HUES64 (cell line): ENCODE measurements around the gene TSPAN14.

Source experiments
- H3K27ac ChIP-seq: 2 replicates; pipeline ENCODE4 v1.7.0; 2013; ENCODE audit warnings: low read depth, low read length, inconsistent platforms
- H3K27me3 ChIP-seq: 2 replicates; pipeline ENCODE4 v1.6.1; 2013; ENCODE audit warnings: mild to moderate bottlenecking, low read length; ENCODE audit not compliant: insufficient read depth
- H3K36me3 ChIP-seq: 2 replicates; pipeline ENCODE4 v1.6.1; 2013; ENCODE audit warnings: mild to moderate bottlenecking, low read length; ENCODE audit not compliant: insufficient read depth
- H3K4me1 ChIP-seq: 2 replicates; pipeline ENCODE4 v1.6.1; 2013; ENCODE audit warnings: mild to moderate bottlenecking, low read length, moderate library complexity; ENCODE audit not compliant: insufficient read depth
- H3K4me3 ChIP-seq: 2 replicates; pipeline ENCODE4 v1.5.1; 2013; ENCODE audit warnings: mild to moderate bottlenecking, low read length, moderate library complexity
- H3K9ac ChIP-seq: 2 replicates; pipeline ENCODE4 v1.6.1; 2013; ENCODE audit warnings: mild to moderate bottlenecking, low read depth, low read length
- H3K9me3 ChIP-seq: 2 replicates; pipeline ENCODE4 v1.6.1; 2013; ENCODE audit warnings: low read depth, low read length; ENCODE audit not compliant: insufficient read depth
- WGBS: fragments of 150-250, 120-280 bp; methylation state at CpG from one replicate; pipeline ENCODE4 v1.1.7; 2013; ENCODE audit warnings: missing lambda C conversion rate; 5-methylcytosine and 5-hydroxymethylcytosine counted together

The TSPAN14 gene

DNA sequence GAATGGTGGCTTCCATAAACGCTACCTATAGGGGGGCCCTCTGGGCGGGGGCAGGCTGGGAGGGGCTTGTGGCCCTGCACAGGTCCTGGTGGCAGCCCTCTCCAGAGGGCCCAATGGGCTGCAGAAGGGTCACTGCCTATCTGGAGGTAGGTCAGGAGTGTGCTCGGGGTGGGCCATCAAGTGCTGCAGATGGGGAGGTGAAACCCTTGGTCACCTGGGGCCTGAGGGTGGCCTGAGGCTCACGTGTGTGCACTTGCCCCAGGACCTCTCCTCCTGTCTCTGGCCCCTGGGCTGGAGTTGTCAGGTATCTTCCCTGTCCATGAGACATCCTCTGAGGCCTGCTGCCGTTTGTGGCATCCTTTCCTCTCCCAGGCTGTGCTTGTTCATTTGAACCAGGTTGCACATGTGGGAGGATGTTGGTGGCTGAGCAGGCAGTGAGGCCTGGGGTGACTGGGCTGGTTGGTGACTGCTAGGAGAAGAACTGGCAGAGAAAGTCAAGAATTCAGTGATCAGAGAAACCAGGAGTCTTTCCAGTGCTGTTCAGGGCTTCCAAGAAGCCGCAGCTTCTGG, 62.5 kb downstream of the TSPAN14 start:
- Histone ChIP-seq H3K27ac (no peak overlapping the region), H3K4me3 (no peak overlapping the region), H3K27me3 (no peaks in the 10 kb centered on the region), H3K4me1 (no peaks in the 10 kb centered on the region), H3K9ac (no peak overlapping the region), H3K36me3 (peaks cover 68% of the 10 kb centered on the region), H3K9me3 (no peaks in the 10 kb centered on the region)
- WGBS, result 92% methylated on average over 6 of the region's 6 CpGs

DNA sequence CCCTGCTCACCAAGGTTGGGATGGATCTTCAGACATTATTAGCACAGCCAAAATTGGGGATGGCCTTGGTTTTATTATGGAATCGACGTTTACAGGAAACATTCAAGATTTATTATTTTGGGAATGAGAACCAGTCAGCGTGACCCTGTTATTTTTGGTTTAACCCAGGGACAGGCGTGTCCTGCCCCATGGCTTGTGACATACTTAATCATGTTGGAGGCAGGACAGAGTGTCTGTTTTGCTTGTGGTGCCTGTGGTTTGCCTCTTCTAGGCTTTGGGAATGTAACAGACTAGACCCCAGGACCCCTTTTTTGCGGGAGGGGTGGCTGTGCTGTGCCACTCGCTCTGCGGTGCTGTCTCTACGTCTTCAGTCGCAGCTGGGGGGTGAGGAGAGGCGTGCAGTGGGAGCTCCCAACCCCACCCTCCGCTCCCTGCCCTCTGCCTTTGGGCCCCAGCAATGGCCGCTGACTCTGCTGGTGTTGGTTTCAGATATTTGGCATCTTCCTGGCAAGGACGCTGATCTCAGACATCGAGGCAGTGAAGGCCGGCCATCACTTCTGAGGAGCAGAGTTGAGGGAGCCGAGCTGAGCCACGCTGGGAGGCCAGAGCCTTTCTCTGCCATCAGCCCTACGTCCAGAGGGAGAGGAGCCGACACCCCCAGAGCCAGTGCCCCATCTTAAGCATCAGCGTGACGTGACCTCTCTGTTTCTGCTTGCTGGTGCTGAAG, 63.5 kb downstream of the TSPAN14 start:
- Histone ChIP-seq H3K9me3 (no peaks in the 10 kb centered on the region), H3K4me1 (no peaks in the 10 kb centered on the region), H3K27ac (no peak overlapping the region), H3K36me3 (peaks cover 60% of the 10 kb centered on the region), H3K4me3 (no peak overlapping the region), H3K9ac (no peak overlapping the region), H3K27me3 (no peaks in the 10 kb centered on the region)
- WGBS, result 97% methylated on average over 21 of the region's 21 CpGs

DNA sequence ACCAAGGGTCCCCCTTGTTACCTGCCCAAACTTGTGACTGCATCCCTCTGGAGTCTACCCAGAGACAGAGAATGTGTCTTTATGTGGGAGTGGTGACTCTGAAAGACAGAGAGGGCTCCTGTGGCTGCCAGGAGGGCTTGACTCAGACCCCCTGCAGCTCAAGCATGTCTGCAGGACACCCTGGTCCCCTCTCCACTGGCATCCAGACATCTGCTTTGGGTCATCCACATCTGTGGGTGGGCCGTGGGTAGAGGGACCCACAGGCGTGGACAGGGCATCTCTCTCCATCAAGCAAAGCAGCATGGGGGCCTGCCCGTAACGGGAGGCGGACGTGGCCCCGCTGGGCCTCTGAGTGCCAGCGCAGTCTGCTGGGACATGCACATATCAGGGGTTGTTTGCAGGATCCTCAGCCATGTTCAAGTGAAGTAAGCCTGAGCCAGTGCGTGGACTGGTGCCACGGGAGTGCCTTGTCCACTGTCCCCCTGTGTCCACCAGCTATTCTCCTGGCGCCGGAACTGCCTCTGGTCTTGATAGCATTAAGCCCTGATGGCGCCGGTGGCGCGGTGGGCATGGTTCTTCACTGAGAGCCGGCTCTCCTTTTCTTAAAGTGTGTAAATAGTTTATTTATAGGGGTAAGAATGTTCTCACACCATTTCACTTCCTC, 64.2 kb downstream of the TSPAN14 start:
- no peaks in the 10 kb centered on the region for H3K27me3 ChIP-seq
- 97% methylated on average over 16 of the region's 17 CpGs for whole genome bisulfite sequencing
- no peaks in the 10 kb centered on the region for H3K4me1 ChIP-seq
- H3K9ac ChIP-seq, result no peak overlapping the region
- no peak overlapping the region for H3K4me3 ChIP-seq
- H3K36me3 ChIP-seq, result peaks cover 53% of the 10 kb centered on the region
- H3K27ac ChIP-seq, result no peak overlapping the region
- H3K9me3 ChIP-seq, result no peaks in the 10 kb centered on the region

DNA sequence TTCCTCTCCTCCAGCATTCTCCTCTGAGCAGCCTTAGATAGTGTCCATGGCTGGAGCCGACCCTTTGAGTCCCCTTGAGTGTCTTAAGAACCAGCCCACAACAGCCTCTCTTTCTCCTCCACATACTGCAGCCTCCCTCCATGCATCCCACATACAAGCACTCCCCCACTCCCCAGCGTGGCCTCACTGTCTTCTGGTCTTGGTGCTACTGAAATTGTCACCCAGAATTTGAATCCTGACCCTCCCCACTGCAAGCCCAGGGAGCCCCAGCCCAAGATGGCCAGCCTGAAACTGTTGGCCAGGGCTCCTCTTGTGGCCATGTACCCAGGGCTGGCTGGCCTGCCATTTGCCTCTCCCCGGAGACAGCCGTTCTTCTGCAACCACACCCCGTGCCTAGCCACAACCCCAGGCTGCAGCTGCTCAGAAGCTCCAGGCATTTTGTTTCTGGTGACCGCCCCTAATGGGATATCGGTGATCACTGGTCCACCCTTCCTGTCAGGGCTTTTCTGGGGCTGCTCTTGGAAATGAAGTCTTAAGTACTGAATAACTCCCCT, 64.8 kb downstream of the TSPAN14 start:
- no peaks in the 10 kb centered on the region for H3K9me3 ChIP-seq
- H3K27ac ChIP-seq, result no peak overlapping the region
- H3K9ac ChIP-seq, result no peak overlapping the region
- H3K4me1 ChIP-seq, result no peaks in the 10 kb centered on the region
- H3K36me3 ChIP-seq, result peaks cover 47% of the 10 kb centered on the region
- no peaks in the 10 kb centered on the region for H3K27me3 ChIP-seq
- no peak overlapping the region for H3K4me3 ChIP-seq
- 94% methylated on average over 7 of the region's 7 CpGs for WGBS

DNA sequence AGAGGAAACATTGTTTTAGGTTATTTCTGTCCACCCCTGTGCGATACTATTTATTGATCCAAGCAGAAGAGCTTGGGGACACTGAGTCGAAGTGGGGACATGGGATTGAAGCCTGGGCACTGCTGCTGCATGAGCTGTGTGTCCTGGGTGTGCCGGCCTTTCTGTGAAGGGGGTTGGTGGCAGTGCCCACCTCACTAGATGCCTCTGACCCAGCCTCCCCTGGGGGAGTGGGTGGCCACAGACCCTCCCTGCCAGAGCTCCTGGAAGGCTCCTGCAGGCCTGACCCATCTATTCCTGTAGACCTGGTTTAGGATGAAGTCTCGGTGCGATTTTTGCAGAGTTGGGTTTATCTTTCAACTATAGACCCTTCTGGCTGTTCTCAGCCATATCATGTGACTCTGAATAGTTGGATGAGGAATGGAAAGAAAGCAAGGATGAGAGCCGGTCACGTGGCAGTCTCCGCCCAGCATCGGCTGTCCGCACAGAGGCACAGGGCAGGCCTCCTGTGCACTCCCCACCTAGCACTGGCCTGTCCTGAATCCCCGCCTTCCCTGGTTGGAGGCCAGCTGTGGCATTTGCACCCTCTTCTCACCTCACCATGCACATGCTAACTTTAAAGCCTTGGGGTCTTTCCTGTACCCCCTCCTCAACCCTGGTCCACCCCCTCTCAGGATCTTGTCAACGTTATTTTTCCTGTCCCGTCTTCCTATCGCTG, 66.0 kb downstream of the TSPAN14 start:
- H3K4me3 ChIP-seq, result no peak overlapping the region
- H3K4me1 ChIP-seq, result no peaks in the 10 kb centered on the region
- H3K27me3 ChIP-seq, result no peaks in the 10 kb centered on the region
- no peak overlapping the region for H3K9ac ChIP-seq
- H3K27ac ChIP-seq, result no peak overlapping the region
- H3K36me3 ChIP-seq, result peaks cover 35% of the 10 kb centered on the region
- H3K9me3 ChIP-seq, result no peaks in the 10 kb centered on the region
- 88% methylated on average over 14 of the region's 14 CpGs for WGBS

DNA sequence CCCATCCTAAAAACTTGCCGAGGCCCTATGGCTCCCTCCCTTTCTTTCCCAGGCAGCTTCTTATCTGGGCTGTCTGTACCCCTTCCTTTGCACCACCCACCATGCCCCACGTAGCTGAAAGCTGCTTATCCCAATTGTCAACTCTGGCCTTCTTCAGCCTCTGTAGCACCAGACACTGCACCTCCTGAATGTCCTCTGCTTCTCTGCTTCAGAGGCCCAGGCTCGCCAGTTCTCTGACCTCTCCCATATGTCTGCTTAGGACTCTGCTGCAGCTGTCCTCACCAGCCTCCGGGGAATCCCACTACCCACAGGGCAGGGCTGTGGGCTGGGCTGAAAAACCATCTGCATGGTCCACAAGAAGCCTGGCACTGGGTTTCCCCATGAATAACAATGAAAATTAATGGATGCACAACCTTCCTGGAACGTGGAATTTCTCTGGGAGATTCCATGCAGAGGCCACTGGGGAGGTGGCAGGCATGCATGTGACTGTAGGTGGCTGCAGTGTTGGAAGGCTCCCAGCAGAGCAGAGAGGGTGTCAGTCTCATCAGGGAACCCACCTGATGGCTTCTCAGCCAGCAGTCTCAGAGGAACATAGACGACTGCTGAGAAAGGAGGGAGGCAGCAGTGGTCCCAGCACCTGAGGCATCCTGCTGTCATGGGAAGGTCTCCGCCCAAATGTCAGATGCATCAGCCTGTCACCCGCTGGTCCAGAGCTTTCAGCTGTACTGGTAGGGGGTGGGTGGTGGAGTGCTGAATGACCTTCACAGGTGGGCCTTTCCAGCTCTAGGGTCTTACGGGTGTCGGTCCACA, 66.8 kb downstream of the TSPAN14 start:
- H3K9me3 ChIP-seq, result no peaks in the 10 kb centered on the region
- H3K27ac ChIP-seq, result no peak overlapping the region
- H3K4me3 ChIP-seq, result no peak overlapping the region
- H3K27me3 ChIP-seq, result no peaks in the 10 kb centered on the region
- WGBS, result 85% methylated on average over 10 of the region's 10 CpGs
- peaks cover 30% of the 10 kb centered on the region for H3K36me3 ChIP-seq
- H3K4me1 ChIP-seq, result no peaks in the 10 kb centered on the region
- no peak overlapping the region for H3K9ac ChIP-seq

DNA sequence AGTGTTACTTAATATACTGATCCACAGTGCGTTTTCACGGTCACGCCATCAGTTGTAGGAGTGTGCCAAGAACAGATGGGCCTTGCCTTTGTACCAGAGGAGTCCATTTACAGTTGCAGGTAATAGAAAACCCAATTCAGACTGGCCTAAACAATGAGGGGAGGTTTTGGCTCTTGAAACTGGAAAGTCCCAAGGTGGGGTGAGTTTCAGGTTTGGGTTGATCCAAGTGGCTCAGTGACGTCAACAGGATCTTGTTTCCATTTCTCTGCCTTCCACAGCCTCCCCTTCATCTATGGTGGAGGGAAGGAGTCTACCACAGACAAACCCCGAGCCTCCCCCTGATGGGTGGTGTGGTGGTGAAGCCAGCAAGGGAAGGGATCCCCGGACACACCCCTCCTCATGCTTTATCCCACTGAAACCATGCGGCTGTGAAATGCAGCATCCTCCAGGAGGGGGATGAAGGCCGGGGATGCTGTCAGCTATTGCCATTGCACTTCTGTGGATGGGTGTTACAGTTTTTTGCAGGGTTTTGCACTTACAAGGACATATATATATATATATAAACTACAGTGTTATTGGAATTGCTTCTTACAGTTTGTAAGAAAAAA, 68.8 kb downstream of the TSPAN14 start:
- H3K27me3 ChIP-seq, result no peaks in the 10 kb centered on the region
- WGBS, result 89% methylated on average over 6 of the region's 8 CpGs
- H3K4me1 ChIP-seq, result no peaks in the 10 kb centered on the region
- no peak overlapping the region for H3K4me3 ChIP-seq
- H3K9me3 ChIP-seq, result no peaks in the 10 kb centered on the region
- peaks cover 15% of the 10 kb centered on the region for H3K36me3 ChIP-seq
- H3K27ac ChIP-seq, result no peak overlapping the region
- no peak overlapping the region for H3K9ac ChIP-seq

DNA sequence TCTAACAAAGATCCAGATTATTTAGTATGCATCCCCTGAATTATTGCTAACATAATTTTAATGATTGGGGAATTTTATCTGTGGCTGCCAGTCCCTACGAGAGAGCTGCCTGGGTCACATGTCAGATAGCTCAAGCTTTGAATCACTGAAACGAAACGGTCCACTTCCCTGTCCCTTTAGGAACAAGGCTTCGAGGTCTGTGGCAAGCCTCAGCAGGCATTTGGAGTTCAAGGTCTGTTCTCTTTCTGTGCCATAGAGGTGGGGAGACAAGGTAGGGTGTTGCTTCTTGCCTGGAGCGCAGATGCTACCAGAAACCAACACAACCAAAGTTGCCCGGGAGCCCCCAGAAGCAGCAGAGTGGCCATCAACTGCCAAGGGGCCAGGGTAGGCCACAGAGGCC, 69.7 kb downstream of the TSPAN14 start:
- Histone ChIP-seq H3K36me3 (peaks cover 6% of the 10 kb centered on the region; the same call in 1 of the 2 replicates), H3K27me3 (no peaks in the 10 kb centered on the region), H3K9ac (no peak overlapping the region), H3K4me3 (no peak overlapping the region), H3K27ac (no peak overlapping the region), H3K9me3 (no peaks in the 10 kb centered on the region), H3K4me1 (no peaks in the 10 kb centered on the region)
- WGBS, result 94% methylated on average over 6 of the region's 6 CpGs

DNA sequence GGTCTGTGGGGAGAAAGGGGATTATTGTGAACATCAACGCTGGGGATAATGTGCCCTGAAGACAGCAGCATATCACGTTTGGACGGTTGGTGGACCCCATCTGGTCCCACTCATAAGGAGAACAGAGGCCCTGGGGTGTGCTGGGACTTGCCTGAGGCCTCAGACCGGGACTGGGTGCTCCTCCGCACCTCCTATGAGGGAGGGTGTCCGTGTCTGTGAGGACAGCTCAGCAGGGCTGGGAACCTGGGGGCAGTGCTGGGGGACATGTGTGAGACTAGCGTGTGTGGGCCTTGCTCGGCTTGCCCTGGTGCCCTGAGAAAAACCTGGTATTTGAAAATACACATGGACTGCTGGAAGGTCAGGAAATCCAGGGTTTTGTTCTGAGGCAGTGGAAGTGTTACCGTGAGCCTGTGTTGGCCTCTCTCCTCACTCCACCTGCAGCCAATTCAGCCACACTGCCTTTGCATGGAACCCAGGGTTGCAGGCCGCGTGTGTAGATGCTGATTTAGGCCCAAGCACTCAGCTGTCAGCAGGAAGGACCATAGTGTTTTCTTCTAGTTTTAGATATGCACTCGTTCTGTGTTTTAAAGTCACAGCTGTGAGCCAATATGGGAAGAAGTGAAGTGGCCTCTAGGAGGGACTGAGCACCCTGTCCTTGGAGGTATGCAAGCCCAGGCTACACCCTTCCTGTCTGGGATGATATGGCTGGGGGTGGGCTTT, 70.2 kb downstream of the TSPAN14 start:
- Histone ChIP-seq H3K4me3 (no peak overlapping the region), H3K9me3 (no peaks in the 10 kb centered on the region), H3K27ac (no peak overlapping the region), H3K9ac (no peak overlapping the region), H3K27me3 (no peaks in the 10 kb centered on the region), H3K36me3 (0 out of 2 replicates have a peak, but pooled peaks cover 1% of the 10 kb centered on the region), H3K4me1 (no peaks in the 10 kb centered on the region)
- 90% methylated on average over 12 of the region's 12 CpGs for WGBS

DNA sequence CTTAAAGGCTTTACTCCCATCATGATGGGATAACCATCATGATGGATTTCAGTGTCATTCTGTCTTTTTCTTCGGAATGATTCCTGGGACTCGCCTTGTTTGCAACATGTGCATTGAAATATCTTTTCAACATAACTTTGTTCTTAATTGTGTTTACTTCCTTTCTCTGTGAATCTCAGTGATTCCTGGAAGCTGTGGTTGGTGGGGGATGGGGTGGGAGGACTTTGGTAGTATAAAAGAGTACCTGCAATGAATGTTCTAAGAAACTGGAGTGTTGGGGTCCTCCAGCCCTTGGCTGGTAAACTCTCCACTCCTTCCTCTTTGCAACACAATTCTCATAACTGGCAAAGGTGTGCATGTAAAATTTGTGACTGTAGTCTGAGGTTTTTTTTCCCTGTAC, 72.1 kb downstream of the TSPAN14 start:
- 95% methylated on average over 2 of the region's 2 CpGs for WGBS
- no peak overlapping the region for H3K4me3 ChIP-seq
- no peaks in the 10 kb centered on the region for H3K36me3 ChIP-seq
- H3K27ac ChIP-seq, result no peak overlapping the region
- no peaks in the 10 kb centered on the region for H3K9me3 ChIP-seq
- no peak overlapping the region for H3K9ac ChIP-seq
- H3K4me1 ChIP-seq, result 0 out of 2 replicates have a peak, but pooled peaks cover 5% of the 10 kb centered on the region
- H3K27me3 ChIP-seq, result no peaks in the 10 kb centered on the region
